IMR-90 (cell line): ENCODE data around the gene IL19. TPM values are rescaled to one million over a fixed set of nuclear protein-coding genes. Genes with fewer than 3 reads are reported as not detected.

Experiments used
- ATAC-seq: fragments of 200-7000 bp; cut with Tn5 transposase; 2 replicates; pipeline ENCODE4 v1.9.1; 2020; ENCODE audit warnings: low read depth, mild to moderate bottlenecking, moderate library complexity
- BruUV-seq: library from RNA; stranded (reverse); fragments of 400-500 nt; replicated peaks from 2 replicates; lab custom pipeline; 2021; lab: Mats Ljungman, UMichigan
- CTCF ChIA-PET: fragments of 300-600 bp; formaldehyde crosslinking; extraction: SDS; loops from one replicate; lab custom pipeline; 2021; ENCODE audit warnings: antibody characterized with exemption; lab: Yijun Ruan, JAX
- POLR2A ChIA-PET: fragments of 300-600 bp; sonication (Branson Sonifier 250); formaldehyde crosslinking; loops from one replicate; lab custom pipeline; 2022; ENCODE audit warnings: antibody characterized with exemption; ENCODE audit not compliant: unreplicated experiment; lab: Charles Lee
- DNase-seq: peaks from one replicate; pipeline ENCODE4 v3.0.0; 2013
- H2AFZ ChIP-seq: replicated peaks from 2 replicates; pipeline ENCODE3; 2013; ENCODE audit warnings: low read length, mild to moderate bottlenecking; ENCODE audit not compliant: poor library complexity
- H2AK5ac ChIP-seq: 2 replicates; pipeline ENCODE4 v1.6.1; 2013; ENCODE audit warnings: low read depth, low read length, inconsistent platforms
- H2AK9ac ChIP-seq: replicated peaks from 2 replicates; pipeline ENCODE3; 2013; ENCODE audit warnings: mild to moderate bottlenecking, low read depth, low read length, moderate library complexity; ENCODE audit not compliant: poor library complexity
- H2BK120ac ChIP-seq: 2 replicates; pipeline ENCODE4 v1.6.1; 2013; ENCODE audit warnings: low read depth, low read length, inconsistent platforms
- H2BK15ac ChIP-seq: 3 replicates; pipeline ENCODE4 v1.6.1; 2013; ENCODE audit warnings: low read depth, low read length, inconsistent platforms
- H2BK20ac ChIP-seq: 2 replicates; pipeline ENCODE4 v1.6.1; 2013; ENCODE audit warnings: low read depth, mild to moderate bottlenecking, inconsistent platforms, low read length, moderate library complexity
- H2BK5ac ChIP-seq: 2 replicates; pipeline ENCODE4 v1.6.1; 2013; ENCODE audit warnings: mild to moderate bottlenecking, low read depth, low read length, inconsistent platforms; ENCODE audit not compliant: poor library complexity, severe bottlenecking
- H3K14ac ChIP-seq: replicated peaks from 2 replicates; pipeline ENCODE4 v1.6.1; 2013; ENCODE audit warnings: low read depth, low read length, inconsistent platforms
- H3K18ac ChIP-seq: 2 replicates; pipeline ENCODE4 v1.6.1; 2013; ENCODE audit warnings: low read depth, low read length, control low read depth
- H3K23ac ChIP-seq: 2 replicates; pipeline ENCODE4 v1.6.1; 2013; ENCODE audit warnings: low read depth, low read length, inconsistent platforms
- H3K27ac ChIP-seq: 2 replicates; pipeline ENCODE4 v1.5.1; 2013; ENCODE audit warnings: mild to moderate bottlenecking, control low read depth, low read length; ENCODE audit not compliant: insufficient read depth
- H3K27me3 ChIP-seq: 2 replicates; pipeline ENCODE4 v1.6.1; 2013; ENCODE audit warnings: low read length; ENCODE audit not compliant: control insufficient read depth, insufficient read depth
- H3K36me3 ChIP-seq: 2 replicates; pipeline ENCODE4 v1.6.1; 2013; ENCODE audit warnings: low read length, mixed read lengths; ENCODE audit not compliant: control insufficient read depth, insufficient read depth
- H3K4ac ChIP-seq: 2 replicates; pipeline ENCODE4 v1.6.1; 2013; ENCODE audit warnings: low read depth, low read length, inconsistent platforms
- H3K4me1 ChIP-seq: 2 replicates; pipeline ENCODE4 v1.6.1; 2013; ENCODE audit warnings: low read length, mixed read lengths; ENCODE audit not compliant: control insufficient read depth, insufficient read depth
- H3K4me2 ChIP-seq: 2 replicates; pipeline ENCODE4 v1.6.1; 2013; ENCODE audit warnings: low read depth, mild to moderate bottlenecking, control low read depth, low read length, moderate library complexity
- H3K4me3 ChIP-seq: 2 replicates; pipeline ENCODE4 v1.5.1; 2013; ENCODE audit warnings: low read depth, mild to moderate bottlenecking, control low read depth, low read length, moderate library complexity; ENCODE audit not compliant: insufficient read depth
- H3K56ac ChIP-seq: 2 replicates; pipeline ENCODE4 v1.6.1; 2013; ENCODE audit warnings: low read length, inconsistent platforms; ENCODE audit not compliant: insufficient read depth; ENCODE audit errors: extremely low read depth
- H3K79me1 ChIP-seq, 2 experiments: 2 replicates each; pipeline ENCODE4 v1.6.1; 2013; ENCODE audit warnings: low read length in 2 of 2, inconsistent platforms in 1 of 2, low read depth in 1 of 2
- H3K9ac ChIP-seq: 2 replicates; pipeline ENCODE4 v1.6.1; 2013; ENCODE audit warnings: low read depth, low read length, control low read depth
- H3K9me1 ChIP-seq: 2 replicates; pipeline ENCODE4 v1.6.1; 2013; ENCODE audit warnings: low read length, inconsistent platforms; ENCODE audit not compliant: insufficient read depth
- H3K9me3 ChIP-seq: 2 replicates; pipeline ENCODE4 v1.6.1; 2013; ENCODE audit warnings: low read length; ENCODE audit not compliant: control insufficient read depth, insufficient read depth
- H4K20me1 ChIP-seq: 2 replicates; pipeline ENCODE4 v1.6.1; 2013; ENCODE audit warnings: low read length, inconsistent platforms; ENCODE audit not compliant: insufficient read depth
- H4K5ac ChIP-seq: 2 replicates; pipeline ENCODE4 v1.6.1; 2013; ENCODE audit warnings: mild to moderate bottlenecking, low read depth, low read length, control low read depth
- H4K8ac ChIP-seq, 2 experiments: 2 replicates each; pipeline ENCODE4 v1.6.1; 2013; ENCODE audit warnings: low read depth in 2 of 2, low read length in 2 of 2, control low read depth in 1 of 2, inconsistent platforms in 1 of 2
- H4K91ac ChIP-seq: 2 replicates; pipeline ENCODE4 v1.6.1; 2013; ENCODE audit warnings: low read depth, low read length, inconsistent platforms; ENCODE audit not compliant: insufficient read depth
- FOS ChIP-seq: fragments of 150-350 bp; IDR thresholded peaks from 2 replicates; pipeline ENCODE4 v1.6.1; 2016; ENCODE audit warnings: low read depth, low read length
- MAFK ChIP-seq: IDR thresholded peaks from 2 replicates; pipeline ENCODE4 v1.6.1; 2012; ENCODE audit warnings: low read depth, low read length, improper control_type of control experiment
- MAZ ChIP-seq: IDR thresholded peaks from 2 replicates; pipeline ENCODE4 v1.6.1; 2012; ENCODE audit warnings: low read depth, mild to moderate bottlenecking, low read length, improper control_type of control experiment, moderate library complexity, borderline replicate concordance
- NFE2L2 ChIP-seq: fragments of 150-350 bp; IDR thresholded peaks from 2 replicates; pipeline ENCODE4 v1.6.1; 2016; ENCODE audit warnings: low read depth, mild to moderate bottlenecking, low read length
- RAD21 ChIP-seq: IDR thresholded peaks from 2 replicates; pipeline ENCODE4 v1.6.1; 2012; ENCODE audit warnings: low read length, improper control_type of control experiment
- SMC3 ChIP-seq: fragments of 150-350 bp; IDR thresholded peaks from 2 replicates; pipeline ENCODE4 v1.6.1; 2016; ENCODE audit warnings: low read depth, mild to moderate bottlenecking, antibody characterized with exemption, low read length, moderate library complexity
- WGBS, 2 experiments: methylation state at CpG; one replicate each; pipeline versions ENCODE4 v1.1.5 to v1.1.7; 2013; ENCODE audit warnings: missing lambda C conversion rate in 2 of 2; ENCODE audit not compliant: insufficient read length in 1 of 2; ENCODE audit errors: extremely low coverage in 2 of 2; 5-methylcytosine and 5-hydroxymethylcytosine counted together
- dilution Hi-C: fragments of 300-500 bp; cut with HindIII; formaldehyde crosslinking; loops from one replicate; pipeline ENCODE4 v1.14.3; 2018; ENCODE audit warnings: low sequenced_read_pairs; ENCODE audit not compliant: unreplicated experiment
- in situ Hi-C: fragments of 300-500 bp; cut with MboI; formaldehyde crosslinking; loops from 3 replicates; pipeline ENCODE4 v1.14.3; 2019; ENCODE audit warnings: low sequenced_read_pairs, inconsistent platforms, mixed read lengths
- intact Hi-C: fragments of 100-400 bp; cut with micrococcal nuclease; formaldehyde crosslinking; loops from 2 replicates; pipeline ENCODE4 v1.10.0; 2022
- polyA plus RNA-seq, 3 experiments: library from polyadenylated mRNA; depleted of rRNA; stranded (reverse); fragments of >200 nt; gene quantifications; 2 replicates each; pipeline ENCODE4 v1.2.3, GENCODE V29; 2012; ENCODE audit warnings: low replicate concordance in 1 of 3
- total RNA-seq: library from RNA; depleted of rRNA; stranded (reverse); fragments of >200 nt; gene quantifications from 2 replicates; pipeline ENCODE4 v1.2.3, GENCODE V29; 2012
- TF ChIP-seq, protein P1 (sequence below): fragments of 150-350 bp; IDR thresholded peaks from 2 replicates; pipeline ENCODE4 v1.6.1; 2016; ENCODE audit warnings: low read depth, mild to moderate bottlenecking, low read length, moderate library complexity, borderline replicate concordance
- TF ChIP-seq, protein P2 (sequence below): conservative IDR thresholded peaks from 2 replicates; pipeline ENCODE4 v1.5.1; 2012; ENCODE audit warnings: mild to moderate bottlenecking, low read depth, low read length, improper control_type of control experiment

IL19 gene
- total and polyA plus RNA-seq, 2 of the 4 experiments (the other 2 are of a cell fraction): not detected

DNA sequence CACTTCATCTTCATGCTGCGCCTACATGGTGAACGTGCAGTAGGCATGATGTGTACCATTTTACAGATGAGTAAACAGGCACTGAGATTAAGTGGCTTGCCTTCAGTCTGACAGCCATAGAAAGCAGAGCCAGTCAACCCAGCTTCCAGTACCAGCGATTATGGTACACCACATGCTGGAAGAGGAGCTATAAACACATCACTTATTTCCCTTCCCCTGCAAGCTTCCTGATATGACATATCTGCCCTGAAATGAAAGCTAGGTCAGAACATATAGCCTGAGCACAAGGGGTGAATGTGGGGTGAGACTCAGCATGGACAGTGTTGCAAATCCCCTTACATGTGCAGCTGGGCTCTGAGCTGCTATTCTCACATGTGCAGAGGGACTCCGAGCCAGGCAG lies 61.1 kb downstream of the IL19 start:
- Histone ChIP-seq H3K14ac (no peak overlapping the region), H3K9ac (no peak overlapping the region), H3K4me1 (no peaks in the 10 kb centered on the region), H2AFZ (no peak overlapping the region), H3K23ac (no peak overlapping the region), H3K27me3 (peaks cover 7% of the 10 kb centered on the region), H3K27ac (no peak overlapping the region), H3K4ac (no peak overlapping the region), H3K4me3 (no peak overlapping the region), H3K18ac (no peak overlapping the region), H3K9me1 (no peaks in the 10 kb centered on the region; the same call in 1 of the 2 replicates), H3K9me3 (no peaks in the 10 kb centered on the region), H2BK120ac (no peak overlapping the region), H2AK9ac (no peak overlapping the region), H3K79me1 (no peaks in the 10 kb centered on the region), H4K8ac (no peak overlapping the region), H2BK20ac (no peak overlapping the region), H3K56ac (no peak overlapping the region), H3K36me3 (no peaks in the 10 kb centered on the region), H2AK5ac (0 out of 2 replicates have a peak overlapping the region, but pooled peaks have one; percentile 21), H4K91ac (no peak overlapping the region), H4K20me1 (no peaks in the 10 kb centered on the region), H2BK5ac (no peak overlapping the region), H4K5ac (no peak overlapping the region), H3K4me2 (no peak overlapping the region), H2BK15ac (no peak overlapping the region)
- dilution Hi-C loops: no loop called here
- TF ChIP-seq RAD21: no peak
- TF ChIP-seq NFE2L2: no peak
- no peak for TF ChIP-seq MAFK
- TF ChIP-seq MAZ: no peak
- no peak for TF ChIP-seq FOS
- TF ChIP-seq SMC3: no peak
- TF ChIP-seq, protein P1, sequence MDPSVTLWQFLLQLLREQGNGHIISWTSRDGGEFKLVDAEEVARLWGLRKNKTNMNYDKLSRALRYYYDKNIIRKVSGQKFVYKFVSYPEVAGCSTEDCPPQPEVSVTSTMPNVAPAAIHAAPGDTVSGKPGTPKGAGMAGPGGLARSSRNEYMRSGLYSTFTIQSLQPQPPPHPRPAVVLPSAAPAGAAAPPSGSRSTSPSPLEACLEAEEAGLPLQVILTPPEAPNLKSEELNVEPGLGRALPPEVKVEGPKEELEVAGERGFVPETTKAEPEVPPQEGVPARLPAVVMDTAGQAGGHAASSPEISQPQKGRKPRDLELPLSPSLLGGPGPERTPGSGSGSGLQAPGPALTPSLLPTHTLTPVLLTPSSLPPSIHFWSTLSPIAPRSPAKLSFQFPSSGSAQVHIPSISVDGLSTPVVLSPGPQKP: no peak
- TF ChIP-seq, protein P2, sequence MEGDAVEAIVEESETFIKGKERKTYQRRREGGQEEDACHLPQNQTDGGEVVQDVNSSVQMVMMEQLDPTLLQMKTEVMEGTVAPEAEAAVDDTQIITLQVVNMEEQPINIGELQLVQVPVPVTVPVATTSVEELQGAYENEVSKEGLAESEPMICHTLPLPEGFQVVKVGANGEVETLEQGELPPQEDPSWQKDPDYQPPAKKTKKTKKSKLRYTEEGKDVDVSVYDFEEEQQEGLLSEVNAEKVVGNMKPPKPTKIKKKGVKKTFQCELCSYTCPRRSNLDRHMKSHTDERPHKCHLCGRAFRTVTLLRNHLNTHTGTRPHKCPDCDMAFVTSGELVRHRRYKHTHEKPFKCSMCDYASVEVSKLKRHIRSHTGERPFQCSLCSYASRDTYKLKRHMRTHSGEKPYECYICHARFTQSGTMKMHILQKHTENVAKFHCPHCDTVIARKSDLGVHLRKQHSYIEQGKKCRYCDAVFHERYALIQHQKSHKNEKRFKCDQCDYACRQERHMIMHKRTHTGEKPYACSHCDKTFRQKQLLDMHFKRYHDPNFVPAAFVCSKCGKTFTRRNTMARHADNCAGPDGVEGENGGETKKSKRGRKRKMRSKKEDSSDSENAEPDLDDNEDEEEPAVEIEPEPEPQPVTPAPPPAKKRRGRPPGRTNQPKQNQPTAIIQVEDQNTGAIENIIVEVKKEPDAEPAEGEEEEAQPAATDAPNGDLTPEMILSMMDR: no peak
- no peak for DNase-seq
- WGBS, 2 experiments: 60% methylated on average over 1 of the region's 4 CpGs; no CpG with 5 or more reads in 1 of the 2 experiments
- no TSS peak for BruUV-seq
- no peak for ATAC-seq
- ChIA-PET POLR2A (interaction anchor here (0.6 kb wide), 1 partner anchor 123 kb away, joined by 3 read pairs; no protein-coding TSS in a partner anchor), CTCF (interaction anchor here (0.9 to 1.2 kb wide), 3 partner anchors 28 to 57 kb away, joined by 3 to 6 read pairs (median 3); partner anchors contain the start of gene IL20)
- intact Hi-C loops: loop anchor here (1.0 kb wide), 1 partner anchor 9 kb away; no protein-coding TSS in a partner anchor
- in situ Hi-C loops: no loop called here
